HAP-1 (cell line): ENCODE results near the gene UGT2B28.
"Not testable (repeated sequence)": the region's sequence is repeated elsewhere in the genome, so short reads cannot be mapped to it uniquely, and the experiment has no call there.

Experiments used
- DNase-seq, 2 experiments: peaks; one replicate each; pipeline ENCODE4 v3.0.0-alpha.2; 2016 to 2020; ENCODE audit warnings: low spot score in 2 of 2
- H3K27me3 ChIP-seq: fragments of 250-450 bp; sonication (Bioruptor Pico); 2 replicates; pipeline ENCODE4 v1.5.1; 2020; ENCODE audit warnings: low read depth, mild to moderate bottlenecking, moderate library complexity
- H3K36me3 ChIP-seq: fragments of 250-450 bp; sonication (Bioruptor Pico); replicated peaks from 2 replicates; pipeline ENCODE4 v1.5.1; 2020; ENCODE audit warnings: mild to moderate bottlenecking
- H3K4me1 ChIP-seq: fragments of 250-450 bp; sonication (Bioruptor Pico); 2 replicates; pipeline ENCODE4 v1.5.1; 2020; ENCODE audit warnings: mild to moderate bottlenecking
- H3K4me3 ChIP-seq: fragments of 250-450 bp; sonication (Bioruptor Pico); 2 replicates; pipeline ENCODE4 v1.5.1; 2020; ENCODE audit warnings: mild to moderate bottlenecking, moderate library complexity
- H3K9me3 ChIP-seq: fragments of 250-450 bp; sonication (Bioruptor Pico); 2 replicates; pipeline ENCODE4 v1.5.1; 2020; ENCODE audit warnings: mild to moderate bottlenecking, moderate library complexity
- in situ Hi-C: fragments of 300-500 bp; cut with MboI; formaldehyde crosslinking; loops from 3 replicates; pipeline ENCODE4 v1.14.3; 2020; ENCODE audit warnings: low sequenced_read_pairs, inconsistent platforms, mixed read lengths

UGT2B28 gene

DNA sequence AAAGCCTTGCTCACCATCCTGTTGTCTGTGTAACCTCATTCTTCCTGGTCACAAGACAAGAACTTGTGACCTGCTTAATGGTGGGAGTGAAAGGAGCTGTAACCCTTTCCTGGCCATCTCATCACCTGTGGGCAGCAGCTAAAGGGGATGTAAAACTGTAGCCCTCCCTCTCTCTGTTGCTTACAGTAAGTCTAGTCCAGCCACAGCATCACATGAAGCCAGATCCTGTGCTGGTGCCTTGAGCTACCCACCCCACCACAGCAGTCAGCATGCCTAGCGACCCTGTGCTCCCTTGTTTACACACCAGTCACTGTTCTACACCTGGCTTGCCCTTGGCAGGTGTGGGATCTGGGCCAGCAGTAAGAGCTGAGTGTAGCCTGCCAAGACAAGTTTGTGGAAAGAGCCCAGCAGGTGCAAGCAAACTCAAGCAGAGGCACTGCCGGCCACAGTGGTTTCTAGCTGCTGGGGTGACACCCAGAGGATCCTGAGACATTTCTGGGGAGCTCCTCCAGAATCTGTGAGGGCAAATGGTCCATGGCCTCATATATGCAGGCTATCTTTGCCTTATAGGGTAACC lies 41.0 kb downstream of the UGT2B28 start:
- no peak overlapping the region for H3K4me3 ChIP-seq
- no peaks in the 10 kb centered on the region for H3K36me3 ChIP-seq
- no peak for DNase-seq
- no peaks in the 10 kb centered on the region for H3K4me1 ChIP-seq
- no peaks in the 10 kb centered on the region for H3K27me3 ChIP-seq
- no peaks in the 10 kb centered on the region for H3K9me3 ChIP-seq
- in situ Hi-C loops: no loop called here

DNA sequence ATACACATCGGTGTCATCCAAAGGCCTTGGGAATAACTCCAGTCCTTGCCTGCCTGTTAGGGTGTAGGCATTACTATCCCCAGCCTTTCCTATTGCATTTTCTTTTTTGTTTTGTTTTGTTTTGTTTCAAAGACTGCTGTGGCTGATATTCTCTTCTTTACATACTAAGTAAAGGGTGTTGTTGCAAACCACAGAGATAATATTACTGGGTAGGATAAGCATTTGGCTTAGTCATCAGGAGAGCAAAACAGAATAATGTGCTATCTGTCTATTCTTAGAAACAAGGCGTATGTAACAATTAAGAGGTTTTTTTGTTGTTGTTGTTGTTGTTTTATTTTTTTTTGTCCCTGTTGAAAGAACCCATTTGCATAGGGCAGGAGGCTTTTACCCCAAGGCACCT lies 41.8 kb downstream of the UGT2B28 start:
- Histone ChIP-seq H3K4me3 (no peak overlapping the region), H3K27me3 (no peaks in the 10 kb centered on the region), H3K4me1 (no peaks in the 10 kb centered on the region), H3K9me3 (no peaks in the 10 kb centered on the region), H3K36me3 (no peaks in the 10 kb centered on the region)
- in situ Hi-C loops: no loop called here
- no peak for DNase-seq

DNA sequence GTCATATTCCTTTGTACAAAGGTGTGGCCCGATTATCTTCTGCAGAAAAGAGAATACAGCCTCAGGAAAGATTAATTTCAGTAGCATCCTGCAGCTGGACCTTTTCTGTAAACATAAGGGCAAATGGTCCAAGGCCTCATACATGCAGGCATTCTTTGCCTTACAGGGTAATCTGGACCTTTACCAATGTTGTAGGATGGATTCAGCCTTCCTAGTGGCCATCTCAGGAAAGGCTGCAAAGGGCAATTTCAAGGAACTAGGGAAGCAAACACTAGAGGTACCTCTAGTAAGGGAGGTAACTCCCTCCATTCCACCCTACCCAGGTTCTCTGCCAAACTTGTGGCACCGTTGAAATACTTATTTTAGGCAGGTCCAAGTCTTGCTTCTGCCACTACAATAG lies 43.0 kb downstream of the UGT2B28 start:
- no peak for DNase-seq
- Histone ChIP-seq H3K9me3 (no peaks in the 10 kb centered on the region), H3K4me1 (no peaks in the 10 kb centered on the region), H3K27me3 (no peaks in the 10 kb centered on the region), H3K4me3 (no peak overlapping the region), H3K36me3 (no peaks in the 10 kb centered on the region)
- in situ Hi-C loops: no loop called here

DNA sequence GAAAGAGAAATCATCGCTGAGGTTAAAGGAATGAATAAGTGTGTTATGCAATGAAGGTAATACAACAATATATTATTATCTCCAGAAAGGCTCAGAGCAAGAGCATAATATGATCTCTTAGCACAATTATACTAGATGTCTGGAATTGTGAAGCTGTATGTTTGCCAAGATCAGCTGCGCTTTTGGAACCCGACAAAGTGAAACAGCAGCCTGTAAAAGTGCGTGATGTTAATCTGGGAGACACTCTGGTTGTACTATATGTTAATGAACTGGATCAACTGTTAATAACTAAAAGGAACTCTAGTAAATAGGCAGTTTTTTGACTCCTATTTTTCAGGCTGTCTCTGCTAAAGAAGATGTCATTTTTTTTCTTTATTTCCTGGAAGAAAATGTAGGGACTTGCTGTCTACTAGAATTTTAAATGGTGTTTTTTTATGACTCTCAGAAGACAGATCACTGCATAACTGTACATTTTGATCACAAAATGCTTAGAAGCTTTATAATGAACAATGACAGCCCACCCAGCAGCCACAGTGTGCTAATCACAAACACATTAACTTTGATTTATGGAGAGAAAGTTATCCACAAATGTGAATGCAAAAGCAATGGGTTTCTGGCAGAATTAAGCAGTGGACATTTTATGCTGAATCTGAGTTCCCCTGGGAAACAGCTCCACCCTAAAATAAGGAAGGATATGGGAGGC lies 50.2 kb downstream of the UGT2B28 start:
- DNase-seq: no peak
- in situ Hi-C loops: no loop called here
- no peaks in the 10 kb centered on the region for H3K36me3 ChIP-seq
- H3K27me3 ChIP-seq: no peaks in the 10 kb centered on the region
- no peaks in the 10 kb centered on the region for H3K4me1 ChIP-seq
- H3K4me3 ChIP-seq: no peak overlapping the region
- H3K9me3 ChIP-seq: no peaks in the 10 kb centered on the region

DNA sequence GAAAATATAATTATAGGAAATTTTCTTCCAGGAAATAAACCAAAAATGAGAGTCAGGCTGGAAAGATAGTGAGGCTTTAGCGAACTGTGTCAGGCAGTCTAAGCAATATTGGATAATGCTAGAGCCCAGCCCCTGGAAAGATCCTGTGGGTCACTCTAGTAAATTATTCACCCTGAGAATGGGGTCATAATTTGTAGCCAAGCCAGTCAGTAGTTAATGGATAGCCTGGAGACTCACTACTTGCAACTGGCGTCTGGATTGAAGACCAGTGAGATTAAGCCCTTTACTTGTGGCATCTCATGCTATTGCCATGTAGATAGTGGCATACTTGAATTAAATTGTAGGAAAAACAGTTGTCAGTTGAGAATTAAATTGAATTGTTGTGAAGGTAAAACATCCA lies 51.0 kb downstream of the UGT2B28 start:
- in situ Hi-C loops, DNase-seq, H3K27me3 ChIP-seq, H3K4me1 ChIP-seq, H3K4me3 ChIP-seq, H3K36me3 ChIP-seq, H3K9me3 ChIP-seq: not testable (repeated sequence)

DNA sequence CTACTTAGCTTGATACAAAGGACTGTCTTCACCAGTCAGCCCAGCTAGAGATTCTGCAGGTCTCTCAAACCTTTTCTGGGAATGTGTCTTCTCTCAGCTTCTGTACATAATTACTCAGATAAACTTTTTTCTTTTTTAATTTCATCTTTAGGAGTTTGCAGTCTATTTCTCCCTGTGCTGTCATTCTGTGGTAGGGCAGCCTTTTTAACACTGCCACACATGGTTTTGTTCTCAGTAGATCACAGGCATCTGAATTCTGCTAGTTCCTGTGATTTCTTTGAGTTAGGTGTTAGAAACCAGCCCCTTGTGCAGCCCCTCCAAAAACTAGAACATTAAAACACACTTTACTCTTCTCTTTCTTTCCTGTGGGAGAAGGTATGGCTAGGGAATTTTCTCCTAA lies 55.2 kb downstream of the UGT2B28 start:
- H3K36me3 ChIP-seq, H3K4me1 ChIP-seq, DNase-seq, in situ Hi-C loops, H3K27me3 ChIP-seq, H3K9me3 ChIP-seq, H3K4me3 ChIP-seq: not testable (repeated sequence)

DNA sequence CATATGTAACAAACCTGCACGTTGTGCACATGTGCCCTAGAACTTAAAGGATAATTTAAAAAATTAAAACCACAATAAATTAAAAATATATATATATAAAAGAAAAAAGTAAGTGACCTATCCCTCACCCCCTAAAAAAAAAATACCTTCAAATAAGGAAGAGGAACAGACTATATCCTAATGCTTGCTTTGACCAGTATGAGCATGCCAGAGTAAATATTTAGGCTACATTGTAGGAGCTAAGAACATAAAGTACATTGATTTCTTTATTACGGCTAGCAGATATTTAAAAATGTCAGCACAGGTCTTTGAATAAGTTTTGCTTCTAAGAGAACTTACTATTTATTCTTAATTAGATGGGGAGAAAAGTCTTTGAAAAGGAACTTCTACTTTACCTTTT lies 62.8 kb downstream of the UGT2B28 start:
- H3K27me3 ChIP-seq, H3K4me1 ChIP-seq, DNase-seq, H3K4me3 ChIP-seq, H3K9me3 ChIP-seq, in situ Hi-C loops, H3K36me3 ChIP-seq: not testable (repeated sequence)

DNA sequence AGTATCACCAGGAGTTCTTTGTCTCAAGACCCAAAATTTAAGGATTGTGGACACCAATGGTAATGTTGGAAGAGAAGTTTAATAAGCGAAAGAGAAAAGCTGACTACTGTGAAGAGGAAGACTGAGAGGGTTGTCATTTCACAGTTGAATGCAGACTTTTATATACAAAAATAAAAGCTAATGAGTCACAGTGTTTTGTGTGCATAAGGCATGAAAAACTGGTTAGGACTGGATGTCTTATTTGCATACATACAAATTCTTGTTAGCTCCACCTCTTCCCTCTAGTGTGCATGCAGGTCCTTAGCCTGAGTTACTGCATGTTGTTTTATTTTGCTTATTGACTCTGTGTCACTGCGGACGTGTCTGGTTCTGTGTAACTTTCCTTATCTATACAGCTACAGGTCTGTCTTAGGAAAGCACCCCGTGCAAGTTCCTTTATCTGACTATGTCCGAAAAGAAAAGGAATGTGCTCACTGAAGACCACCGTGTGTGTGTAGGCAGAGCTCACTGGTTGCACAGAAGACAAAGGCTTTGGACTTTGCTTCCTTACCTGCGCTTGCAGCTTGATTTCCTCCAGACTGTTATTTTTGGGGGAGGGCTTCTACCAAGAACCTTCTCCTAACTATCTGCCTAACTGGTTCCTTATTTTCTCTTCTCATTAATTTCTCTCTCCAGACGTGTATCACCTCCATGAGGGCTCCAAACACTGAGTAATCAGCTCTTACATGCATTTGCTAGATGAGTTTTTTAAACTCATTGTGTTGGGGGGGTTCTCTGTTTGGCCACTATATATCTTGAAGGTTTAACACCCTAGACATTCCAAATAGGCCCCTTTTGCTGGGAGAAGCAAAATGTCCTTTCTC lies 63.5 kb downstream of the UGT2B28 start:
- H3K4me3 ChIP-seq, in situ Hi-C loops, H3K27me3 ChIP-seq, H3K4me1 ChIP-seq, H3K36me3 ChIP-seq, DNase-seq, H3K9me3 ChIP-seq: not testable (repeated sequence)
